HG03571 (cell line): ENCODE measurements around the gene AGFG1.

Source experiments
- ATAC-seq: cut with Tn5 transposase; IDR thresholded peaks from one replicate; pipeline ENCODE4 v1.9.1; 2021; ENCODE audit not compliant: unreplicated experiment

Gene AGFG1, protein sequence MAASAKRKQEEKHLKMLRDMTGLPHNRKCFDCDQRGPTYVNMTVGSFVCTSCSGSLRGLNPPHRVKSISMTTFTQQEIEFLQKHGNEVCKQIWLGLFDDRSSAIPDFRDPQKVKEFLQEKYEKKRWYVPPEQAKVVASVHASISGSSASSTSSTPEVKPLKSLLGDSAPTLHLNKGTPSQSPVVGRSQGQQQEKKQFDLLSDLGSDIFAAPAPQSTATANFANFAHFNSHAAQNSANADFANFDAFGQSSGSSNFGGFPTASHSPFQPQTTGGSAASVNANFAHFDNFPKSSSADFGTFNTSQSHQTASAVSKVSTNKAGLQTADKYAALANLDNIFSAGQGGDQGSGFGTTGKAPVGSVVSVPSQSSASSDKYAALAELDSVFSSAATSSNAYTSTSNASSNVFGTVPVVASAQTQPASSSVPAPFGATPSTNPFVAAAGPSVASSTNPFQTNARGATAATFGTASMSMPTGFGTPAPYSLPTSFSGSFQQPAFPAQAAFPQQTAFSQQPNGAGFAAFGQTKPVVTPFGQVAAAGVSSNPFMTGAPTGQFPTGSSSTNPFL

DNA sequence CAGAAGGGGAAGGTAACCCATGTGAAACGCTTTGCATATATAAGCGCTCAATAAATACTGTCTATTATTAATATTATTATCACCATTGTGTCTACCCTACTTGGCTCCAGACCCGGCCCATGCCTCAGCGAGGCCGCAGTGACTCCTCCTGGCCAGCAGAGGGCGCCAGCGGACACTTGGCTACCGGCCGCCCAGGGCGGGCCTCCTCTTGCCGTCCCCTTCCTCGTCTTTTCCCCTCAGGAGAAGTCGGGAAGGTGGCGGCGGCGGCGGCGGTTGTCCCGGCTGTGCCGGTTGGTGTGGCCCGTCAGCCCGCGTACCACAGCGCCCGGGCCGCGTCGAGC, at the start of gene AGFG1:
Gene AGFG1, plus strand, starts transcription at position 233 of the 341 bp plus-strand sequence. CDS start 266 bp downstream, outside the sequence.
- ATAC-seq, result peak; percentile 86

DNA sequence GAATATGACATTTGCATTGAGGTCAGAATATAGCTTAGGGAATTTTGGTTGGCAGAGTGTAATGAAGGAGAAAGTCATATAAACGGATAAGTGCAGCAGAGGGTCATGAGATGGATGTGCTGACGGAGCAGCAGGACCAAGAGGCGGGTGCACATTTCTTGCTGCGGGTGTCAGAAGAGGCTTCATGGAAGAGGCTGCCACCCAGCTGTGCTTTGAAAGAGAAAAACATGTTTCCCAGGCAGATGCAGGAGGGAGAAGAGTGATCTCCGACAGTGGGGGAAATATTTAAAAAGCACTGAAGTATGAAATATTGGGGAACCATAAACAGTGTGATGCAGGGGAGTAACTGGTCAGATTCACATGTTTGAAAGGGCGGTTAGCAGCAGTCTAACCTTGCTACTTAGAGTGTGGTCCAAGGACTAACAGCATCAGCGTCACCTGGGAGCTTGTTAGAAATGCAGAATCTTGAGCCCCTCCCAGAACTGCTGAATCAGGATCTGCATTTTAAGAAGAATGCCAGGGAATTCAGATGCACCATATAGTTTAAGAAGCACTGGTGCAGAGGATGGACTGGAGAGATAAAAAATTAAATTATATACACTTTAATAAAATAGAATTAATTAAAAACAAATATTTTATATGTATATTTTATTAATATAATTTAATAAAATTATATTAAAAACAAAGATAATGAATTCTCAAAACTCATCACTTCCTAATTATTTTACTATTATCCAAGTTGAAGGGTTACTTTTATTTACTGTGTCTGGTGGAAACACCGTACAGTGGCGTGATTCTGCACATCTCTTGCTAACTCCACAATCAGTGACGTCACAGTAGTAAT, 48.1 kb upstream of the AGFG1 start:
- no peak for ATAC-seq

DNA sequence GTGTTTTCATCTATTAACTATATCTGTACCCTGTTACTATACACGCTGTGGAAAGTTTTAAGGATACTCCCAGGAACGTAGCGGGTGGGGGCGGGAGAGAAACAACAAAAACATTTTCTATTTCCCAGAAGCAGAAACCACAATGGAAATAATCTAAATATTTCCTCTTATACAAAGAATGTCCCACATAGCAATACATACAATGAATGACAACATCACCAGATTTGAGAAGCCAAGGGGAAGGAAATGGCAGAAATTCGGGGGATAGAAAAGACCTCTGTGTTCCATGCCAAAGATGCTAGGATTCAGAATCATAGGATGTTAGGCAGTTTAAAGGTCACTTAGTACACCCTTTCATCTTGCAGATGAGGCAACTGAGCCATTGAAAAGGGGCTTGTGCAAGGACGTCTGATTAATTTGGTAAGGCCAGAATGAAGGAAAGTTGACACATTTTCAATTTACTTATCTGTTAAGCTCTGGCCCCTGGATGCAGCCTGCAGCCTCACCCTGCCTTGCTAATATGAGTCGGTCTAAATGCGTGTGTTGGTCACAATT, 43.1 kb upstream of the AGFG1 start:
- ATAC-seq, result no peak

DNA sequence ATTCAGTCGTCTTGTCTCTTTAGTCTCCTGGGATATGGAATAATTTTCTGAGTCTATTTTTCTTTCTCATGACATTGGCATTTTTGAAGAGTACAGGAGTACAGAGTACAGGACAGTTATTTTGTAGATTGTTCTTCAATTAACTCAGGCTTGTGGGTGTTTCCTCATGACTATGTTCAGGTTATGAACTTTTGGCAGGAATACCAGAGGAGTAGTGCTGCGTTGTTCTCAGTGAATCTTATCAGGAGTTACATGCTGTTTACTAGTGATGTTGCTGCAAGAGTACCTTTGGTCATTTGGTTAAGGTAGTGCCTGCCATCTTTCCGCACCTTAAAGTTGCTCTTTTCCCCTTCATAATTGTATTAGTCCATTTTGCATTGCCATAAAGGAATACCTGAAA, 41.3 kb upstream of the AGFG1 start:
- ATAC-seq, result no peak

DNA sequence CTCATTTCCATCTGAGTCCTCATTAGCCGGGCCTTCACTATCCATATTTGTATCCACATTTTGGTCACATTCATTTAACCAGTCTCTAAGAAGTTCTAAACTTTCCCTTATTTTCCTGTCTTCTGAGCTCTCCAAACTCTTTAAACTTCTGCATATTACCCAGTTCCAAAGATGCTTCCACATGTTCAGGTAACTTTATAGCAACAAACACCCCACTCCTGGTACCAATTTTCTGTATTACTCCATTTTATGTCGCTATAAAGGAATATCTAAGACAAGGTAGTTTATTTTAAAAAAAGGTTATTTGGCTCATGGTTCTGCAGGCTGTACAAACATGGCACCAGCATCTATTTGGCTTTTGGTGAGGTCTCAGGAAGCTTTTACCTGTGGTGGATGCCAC, 38.8 kb upstream of the AGFG1 start:
- ATAC-seq, result no peak

DNA sequence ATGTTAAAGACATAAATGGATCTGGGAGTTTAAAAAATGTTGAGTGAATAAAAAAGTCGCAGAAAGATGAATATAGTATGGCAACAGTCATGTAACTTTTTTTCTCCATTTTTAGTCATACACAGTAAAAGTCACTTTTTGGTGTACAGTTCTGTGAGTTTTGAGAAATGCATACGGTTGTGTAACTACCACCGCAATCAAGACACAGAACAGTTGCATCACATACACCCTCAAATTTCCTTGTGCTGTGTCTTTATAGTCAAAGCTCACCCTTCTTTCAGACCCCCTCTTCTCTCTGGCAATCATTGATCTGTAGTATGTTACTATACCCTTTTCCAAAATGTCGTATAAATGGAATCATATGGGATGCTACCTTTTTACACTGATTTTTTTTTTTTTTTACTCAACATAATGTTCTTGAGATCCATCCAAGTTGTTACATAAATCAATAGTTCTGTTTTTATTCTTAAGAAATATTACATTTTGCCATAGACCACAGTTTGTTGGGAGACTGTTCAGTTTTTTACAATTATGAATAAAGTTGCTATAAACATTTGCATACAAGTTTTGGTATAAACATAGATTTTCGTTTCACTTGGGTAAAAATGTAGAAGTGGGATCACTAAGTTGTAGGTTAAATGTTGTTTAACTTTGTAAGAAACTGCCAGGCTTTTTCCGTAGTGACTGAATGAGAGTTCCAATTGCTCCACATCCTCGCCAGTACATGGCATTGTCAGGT, 35.4 kb upstream of the AGFG1 start:
- ATAC-seq, result no peak

DNA sequence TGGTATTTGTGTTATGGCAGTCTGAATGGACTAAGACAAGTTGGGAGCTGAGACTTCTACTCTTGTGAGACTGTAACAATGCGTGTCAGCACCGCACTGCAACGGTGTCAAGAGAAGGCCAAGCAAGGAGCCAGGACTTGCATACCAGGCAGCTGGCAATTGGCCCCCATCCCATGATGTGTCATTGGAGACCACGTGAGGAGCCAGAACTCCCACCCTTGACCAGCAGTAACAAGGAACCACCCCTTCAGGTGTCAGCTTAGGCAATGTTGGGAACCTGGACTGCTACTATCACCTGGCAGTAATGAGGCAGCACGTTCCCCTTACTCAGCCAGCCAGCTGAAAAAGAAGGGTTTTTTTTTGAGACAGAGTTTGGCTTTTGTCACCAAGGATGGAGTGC, 32.7 kb upstream of the AGFG1 start:
- no peak for ATAC-seq

DNA sequence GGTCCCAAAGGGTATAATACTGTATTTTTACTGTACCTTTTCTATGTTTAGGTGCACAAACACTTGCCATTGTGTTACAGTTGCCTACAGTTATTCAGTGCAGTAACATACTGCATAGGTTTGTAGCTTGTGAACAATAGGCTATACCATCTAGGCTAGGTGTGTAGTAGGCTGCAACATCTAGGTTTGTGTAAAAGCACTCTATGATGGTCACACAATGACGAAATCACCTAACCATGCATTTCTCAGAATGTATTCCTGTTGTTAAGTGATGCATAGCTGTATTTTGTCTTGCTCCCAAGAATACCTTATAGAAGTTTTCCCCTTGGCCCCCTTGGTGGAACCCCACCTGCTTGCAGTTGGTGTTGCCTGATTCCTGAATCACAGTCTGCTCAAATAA, 29.3 kb upstream of the AGFG1 start:
- ATAC-seq, result no peak

DNA sequence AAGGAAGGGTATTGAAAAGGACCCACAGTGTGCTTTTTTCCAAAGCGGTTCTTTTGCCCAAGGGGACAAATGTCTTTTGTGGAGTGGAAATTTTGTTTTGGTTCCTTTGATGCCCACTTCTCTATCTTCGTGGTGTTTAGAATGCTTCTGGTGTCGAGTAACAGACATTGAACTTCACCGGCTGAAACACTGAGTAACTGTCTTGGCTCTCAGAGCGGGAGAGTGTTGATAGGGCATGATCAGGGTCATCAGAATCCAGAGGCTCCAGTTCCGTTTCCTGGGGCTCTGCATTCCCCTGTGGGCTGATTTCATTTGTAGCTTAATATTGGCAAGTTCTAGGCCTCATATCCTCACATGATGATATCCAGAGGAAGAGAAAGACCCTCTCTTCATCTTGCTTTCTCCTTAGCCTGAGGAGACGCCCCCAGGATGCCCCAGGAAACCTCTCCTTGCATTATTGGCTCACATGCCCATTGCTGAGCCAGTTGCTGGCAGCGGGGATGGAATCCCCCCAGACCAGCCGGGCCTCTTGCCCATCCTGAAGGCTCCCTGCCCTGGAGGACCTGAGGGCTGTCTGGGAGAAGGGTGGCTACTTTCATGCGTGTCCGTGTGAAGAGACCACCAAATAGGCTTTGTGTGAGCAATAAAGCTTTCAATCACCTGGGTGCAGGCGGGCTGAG, 27.9 kb upstream of the AGFG1 start:
- no peak for ATAC-seq

DNA sequence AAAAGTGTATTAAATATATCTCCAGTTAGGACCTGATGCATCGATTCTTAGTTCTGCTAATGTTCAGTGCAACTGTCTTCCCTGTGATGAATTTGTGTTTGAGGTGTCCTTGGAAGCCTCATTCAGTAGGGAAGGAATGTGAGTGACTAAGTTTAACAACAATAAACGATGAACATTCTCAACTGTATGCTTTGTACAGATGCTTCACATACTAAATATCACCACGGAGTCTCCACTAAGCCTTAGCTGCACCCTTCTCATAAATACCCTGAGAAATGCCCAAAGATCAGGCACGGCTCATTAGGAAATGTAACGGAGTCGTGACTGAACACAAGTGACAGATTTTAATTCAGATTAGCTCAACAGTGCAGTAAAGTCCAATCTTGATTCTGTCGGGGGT, 24.4 kb upstream of the AGFG1 start:
- ATAC-seq, result no peak

DNA sequence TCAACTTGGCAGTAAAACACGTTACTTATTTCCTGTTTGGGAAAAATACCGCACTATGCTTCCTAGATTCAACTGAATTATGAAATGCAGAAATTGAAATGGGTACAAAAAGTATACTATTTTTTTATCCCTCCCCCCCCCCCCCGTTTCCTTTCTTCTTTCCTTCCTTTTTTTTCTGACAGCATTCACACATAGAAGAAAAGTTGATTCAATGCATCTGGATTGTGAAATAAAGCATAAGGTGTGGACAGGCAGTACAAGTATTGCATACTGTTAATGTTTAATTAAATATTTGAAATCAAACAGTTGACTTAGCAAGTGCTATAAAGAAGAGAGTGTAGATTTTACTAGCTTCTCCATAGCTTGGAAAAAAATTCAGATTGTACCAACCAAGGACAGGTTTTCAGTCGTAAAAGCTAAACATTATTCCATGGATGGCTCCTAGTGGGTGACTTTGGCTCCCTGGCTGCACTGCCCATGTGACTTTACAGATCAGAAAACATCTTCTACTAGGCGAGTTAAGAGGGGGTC, 21.6 kb upstream of the AGFG1 start:
- ATAC-seq, result no peak

DNA sequence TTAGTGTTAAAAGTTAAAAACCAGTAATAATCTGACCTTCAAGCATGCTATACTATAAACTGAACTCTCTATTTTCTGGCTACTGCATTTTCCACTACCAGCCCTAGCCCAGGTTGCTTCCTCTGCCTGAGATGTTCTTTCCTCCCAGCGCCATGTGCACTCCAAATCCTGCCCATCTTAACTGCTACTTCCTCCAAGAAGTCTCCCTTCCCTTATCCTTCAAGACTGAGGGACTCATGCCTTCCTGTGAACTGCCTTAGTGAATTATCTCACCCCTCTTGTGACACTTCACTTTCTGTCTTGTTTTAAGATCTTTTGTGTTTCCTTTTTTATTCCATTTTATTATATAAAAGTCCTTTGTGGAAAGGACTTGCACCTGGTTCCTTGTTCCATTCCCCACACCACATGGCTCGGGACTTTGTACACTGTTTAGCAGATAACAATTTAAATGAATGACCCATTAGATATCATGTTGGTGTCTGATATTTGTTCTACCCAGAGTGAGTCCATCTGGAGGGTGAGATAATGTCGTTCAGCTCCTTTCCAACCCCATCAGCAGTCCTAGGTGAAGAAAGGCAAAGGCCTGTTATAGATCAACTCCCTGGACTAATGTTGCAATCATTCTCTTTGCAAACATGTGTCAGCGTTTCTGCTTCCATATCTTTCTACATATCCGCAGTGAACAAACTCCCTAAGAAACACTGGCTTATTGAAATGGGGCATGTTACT, 20.9 kb upstream of the AGFG1 start:
- no peak for ATAC-seq

DNA sequence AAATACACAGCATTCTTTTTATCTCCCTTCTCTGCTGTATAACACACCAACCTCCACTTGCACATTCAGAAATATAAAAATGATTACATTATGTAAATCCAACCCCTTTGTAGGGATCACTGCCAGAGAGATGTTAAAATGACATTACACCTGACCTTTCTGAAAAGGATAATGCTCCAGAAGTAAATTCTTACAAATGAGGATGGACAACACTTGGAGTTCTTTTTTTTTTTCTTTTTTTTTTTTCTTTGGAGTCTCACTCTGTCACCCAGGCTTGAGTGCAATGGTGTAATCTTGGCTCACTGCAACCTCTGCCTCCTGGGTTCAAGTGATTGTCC, 20.3 kb upstream of the AGFG1 start:
- no peak for ATAC-seq

DNA sequence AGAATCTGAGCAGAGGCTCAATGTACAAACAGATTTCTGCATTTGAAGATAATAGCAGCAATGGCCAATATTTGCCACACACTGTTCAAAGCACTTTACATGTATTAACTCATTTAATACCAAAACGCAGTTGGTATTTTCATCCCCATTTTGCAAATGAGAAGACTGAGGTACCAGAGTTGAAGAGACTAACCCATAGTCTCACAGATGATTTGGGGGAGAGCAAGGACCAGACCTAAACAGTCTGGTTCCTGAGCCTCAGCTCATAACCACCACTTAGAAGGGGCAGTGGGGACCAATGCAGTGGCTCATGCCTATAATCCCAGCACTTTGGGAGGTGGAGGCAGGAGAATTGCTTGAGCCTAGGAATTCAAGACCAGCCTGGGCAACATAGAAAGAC, 18.1 kb upstream of the AGFG1 start:
- no peak for ATAC-seq

DNA sequence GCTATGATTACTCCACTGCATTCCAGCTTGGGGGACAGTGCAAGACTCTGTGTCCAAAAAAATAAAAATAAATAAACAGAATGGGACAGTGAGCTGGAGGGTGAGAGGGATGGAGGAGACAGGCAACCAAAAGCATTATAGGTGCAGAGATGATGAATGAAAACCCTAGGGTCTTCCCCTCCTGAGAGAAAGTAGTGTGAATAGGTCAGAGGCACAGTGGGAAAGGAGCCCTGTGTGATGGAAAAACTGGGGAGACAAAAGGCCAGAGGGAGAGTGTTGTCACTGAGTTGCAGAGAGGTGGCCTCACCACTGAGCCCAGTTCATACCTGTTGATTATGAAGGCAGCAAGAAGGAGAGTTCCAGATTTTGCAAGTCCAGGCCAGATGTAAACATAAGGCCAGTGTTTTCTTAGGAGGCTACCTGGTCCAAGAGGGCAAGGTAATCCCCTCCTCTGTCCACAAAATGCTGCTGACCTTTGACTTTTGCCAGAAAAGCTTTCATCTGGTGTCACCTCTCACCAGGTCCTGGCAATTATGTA, 17.6 kb upstream of the AGFG1 start:
- no peak for ATAC-seq

DNA sequence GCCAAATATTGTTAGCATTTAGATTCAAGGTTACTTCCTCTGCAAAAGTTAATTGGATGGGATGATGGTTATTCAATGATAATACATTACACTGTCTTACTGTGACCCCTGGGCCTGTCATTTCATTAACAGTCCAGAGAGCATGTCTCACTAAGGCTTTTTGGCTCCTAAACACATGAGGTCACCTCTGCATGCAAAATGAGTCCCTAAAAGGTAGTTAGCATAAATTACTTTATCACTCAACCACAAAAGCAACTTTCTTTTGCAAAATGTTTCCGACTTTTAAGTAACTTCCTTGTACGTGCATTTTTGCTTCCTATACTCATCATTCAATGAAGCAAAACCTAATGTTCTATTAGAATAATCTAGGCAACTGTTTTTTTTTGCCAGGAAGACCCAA, 16.8 kb upstream of the AGFG1 start:
- no peak for ATAC-seq

DNA sequence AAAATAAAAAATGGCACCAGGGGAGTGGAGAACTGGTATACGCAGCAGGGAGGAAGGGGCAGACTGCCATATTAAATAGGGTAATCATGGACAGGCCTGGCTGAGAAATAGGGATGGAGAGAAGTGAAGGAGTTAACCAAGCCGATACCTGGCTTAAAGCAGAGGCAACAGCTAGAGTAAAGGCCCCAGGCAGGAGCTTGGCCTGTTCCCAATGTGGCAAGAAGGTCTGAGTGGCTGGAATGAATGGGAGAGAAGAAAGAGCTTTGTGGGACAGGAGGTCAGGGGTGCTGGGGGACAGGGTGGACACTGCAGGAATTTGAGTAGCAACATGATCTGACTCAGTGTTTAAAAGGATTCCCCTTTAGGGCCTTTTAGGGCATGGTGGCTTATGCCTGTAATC, 15.9 kb upstream of the AGFG1 start:
- no peak for ATAC-seq

DNA sequence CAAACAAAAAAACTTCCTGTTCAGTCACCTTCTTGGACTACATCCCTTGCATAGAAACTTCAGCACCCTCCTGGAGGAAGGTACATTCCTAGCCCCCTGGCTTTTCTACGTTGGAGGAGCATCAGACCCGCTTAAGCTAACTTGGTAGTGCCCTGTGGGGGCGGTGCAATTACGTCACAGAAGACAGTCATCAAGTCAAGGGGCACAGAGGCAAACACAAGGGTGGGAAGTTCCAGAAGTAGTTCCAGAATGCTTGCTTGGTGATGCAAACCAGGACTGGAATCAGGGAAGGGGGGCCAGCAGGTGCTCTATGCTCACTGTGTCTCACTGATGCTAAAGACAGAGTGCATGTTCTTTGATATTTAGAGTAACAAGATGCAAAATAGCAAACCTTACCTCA, 15.2 kb upstream of the AGFG1 start:
- no peak for ATAC-seq

DNA sequence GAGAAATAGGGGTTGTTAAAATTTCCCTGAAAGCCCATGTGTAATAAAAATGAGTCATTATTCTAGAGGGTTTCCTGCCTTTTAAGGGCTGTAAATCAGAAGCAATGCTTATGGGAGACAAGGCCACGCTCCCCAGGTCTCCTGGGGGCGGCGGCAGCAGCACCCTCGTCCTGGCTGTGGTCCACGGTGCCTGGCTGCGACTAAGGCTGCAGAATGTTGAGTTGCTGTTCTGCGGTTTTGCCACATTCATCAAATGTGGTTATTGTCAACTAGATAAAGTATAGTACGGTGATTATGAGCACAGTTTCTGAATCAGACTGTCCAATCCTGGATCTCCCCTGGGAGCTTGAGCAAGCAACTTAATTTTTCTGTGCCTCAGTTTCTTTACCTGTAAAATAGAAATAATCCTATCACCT, 11.9 kb upstream of the AGFG1 start:
- peak; percentile 37 for ATAC-seq
